HT-29 (cell line): ENCODE results near the gene SLC17A9. TPM values are rescaled to one million over a fixed set of nuclear protein-coding genes. Genes with fewer than 3 reads are reported as not detected.

Source experiments
- DNase-seq: peaks from one replicate; pipeline ENCODE4 v3.0.0-alpha.2; 2015; ENCODE audit warnings: low spot score
- total RNA-seq: library from RNA; depleted of rRNA; stranded (reverse); fragments of >200 nt; shearing (Covaris generic); gene quantifications from 2 replicates; pipeline ENCODE4 v1.2.3, GENCODE V29; 2014; rRNA removed

Gene SLC17A9
- total RNA-seq, 1 experiment from 2014 or later: 127 TPM

GRCh38 chr20:63017076-63017825 is 64.7 kb downstream of the SLC17A9 start:
- DNase-seq: no peak

GRCh38 chr20:63017826-63018411 is 65.4 kb downstream of the SLC17A9 start:
- DNase-seq: no peak

Other genes starting within 250 kb of the SLC17A9 start
- gene NTSR1, start 243.9 kb upstream of the SLC17A9 start, total RNA-seq: 76.6 and 78.7 TPM in 2 replicates
- 88.8 and 98.8 TPM in 2 replicates for gene MRGBP, start 156.2 kb upstream of the SLC17A9 start, total RNA-seq
- gene OGFR, start 147.9 kb upstream of the SLC17A9 start, total RNA-seq: 197 and 202 TPM in 2 replicates
- 57.4 and 59.7 TPM in 2 replicates for gene COL9A3, start 135.7 kb upstream of the SLC17A9 start, total RNA-seq
- gene TCFL5, start 90.9 kb upstream of the SLC17A9 start, total RNA-seq: 16.1 and 17.1 TPM in 2 replicates
- 72.0 and 78.5 TPM in 2 replicates for gene DIDO1, start 26.2 kb upstream of the SLC17A9 start, total RNA-seq
- 66.9 and 67.4 TPM in 2 replicates for gene GID8, start 14.6 kb upstream of the SLC17A9 start, total RNA-seq
- not detected in 2 replicates for gene BHLHE23, start 54.3 kb downstream of the SLC17A9 start, total RNA-seq